Thyroid gland (tissue), 4 donors: ENCODE data around the gene LARGE1. TPM values are rescaled to one million over a fixed set of nuclear protein-coding genes. Genes with fewer than 3 reads are reported as not detected.

Source experiments
- DNase-seq, 2 donors: peaks; one replicate each; pipeline ENCODE4 v3.0.0-alpha.2; 2019
- H3K27ac ChIP-seq, 3 donors: fragments of 200-600 bp; sonication (generic); 1 replicate in 2 of 3; 2 replicates in 1 of 3; pipeline ENCODE4 v1.5.1; 2016 to 2019; ENCODE audit warnings: mild to moderate bottlenecking in 1 of 3, moderate library complexity in 1 of 3
- H3K27me3 ChIP-seq: fragments of 200-600 bp; sonication (generic); one replicate; pipeline ENCODE4 v1.5.1; 2019
- H3K36me3 ChIP-seq, 2 donors: fragments of 200-600 bp; sonication (generic); one replicate each; pipeline ENCODE4 v1.5.1; 2016 to 2019
- H3K4me1 ChIP-seq, 2 donors: fragments of 200-600 bp; sonication (generic); one replicate each; pipeline ENCODE4 v1.5.1; 2017 to 2019
- H3K4me3 ChIP-seq, 3 donors: fragments of 200-600 bp; sonication (generic); replicated peaks in 1 of 3; 1 replicate in 2 of 3; 2 replicates in 1 of 3; pipeline ENCODE4 v1.5.1; 2016; ENCODE audit warnings: mild to moderate bottlenecking in 1 of 3
- H3K9me3 ChIP-seq: fragments of 200-600 bp; sonication (generic); one replicate; pipeline ENCODE4 v1.5.1; 2017
- POLR2A ChIP-seq, 2 donors: fragments of 450-650 bp; IDR thresholded peaks; one replicate each; pipeline ENCODE4 v1.6.1; 2017; ENCODE audit warnings: antibody characterized with exemption in 2 of 2, mild to moderate bottlenecking in 2 of 2, moderate library complexity in 1 of 2
- WGBS, 2 donors: methylation state at CpG; one replicate each; pipeline ENCODE4 v1.1.5; 2017; 5-methylcytosine and 5-hydroxymethylcytosine counted together
- intact Hi-C: fragments of 100-400 bp; cut with DNase I; formaldehyde crosslinking; loops from one replicate; pipeline ENCODE4 v1.15.1; 2023
- total RNA-seq, 4 donors: library from RNA; depleted of rRNA; stranded (reverse); fragments of >200 nt; gene quantifications; one replicate each; pipeline ENCODE4 v1.2.3, GENCODE V29; 2016
- TF ChIP-seq, protein P1 (sequence below), 6 experiments: fragments of 200-600 bp in 3 of 6; fragments of 450-650 bp in 3 of 6; sonication (generic) in 3 of 6; IDR thresholded peaks; one replicate each; pipeline ENCODE4 v1.5.1; 2016 to 2019; ENCODE audit warnings: antibody characterized with exemption in 6 of 6, mild to moderate bottlenecking in 2 of 6, inconsistent platforms in 1 of 6, moderate library complexity in 1 of 6

The LARGE1 gene
- total RNA-seq, 4 donors from 2014 or later, result 13.6 to 16.3 (median 15.1) TPM

DNA sequence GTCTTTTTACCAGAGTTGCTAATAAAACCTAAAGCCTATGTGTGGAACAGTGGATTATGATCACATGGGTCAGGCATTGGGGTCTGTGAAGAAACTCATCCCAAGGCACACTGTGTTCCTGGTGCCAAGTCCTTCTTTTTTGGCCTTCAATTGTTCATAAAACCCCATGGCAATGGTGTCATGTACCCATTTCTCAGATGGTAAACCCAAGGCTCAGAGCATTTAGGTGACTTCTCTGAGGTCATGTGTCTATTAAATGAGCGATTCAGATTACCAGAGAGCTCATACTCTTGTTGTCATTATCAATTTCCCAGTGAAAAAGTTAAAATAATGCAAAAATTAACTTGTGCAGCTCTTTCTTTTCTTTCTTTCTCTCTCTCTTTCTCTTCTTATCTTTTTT, 589.3 kb downstream of the LARGE1 start:
- Histone ChIP-seq H3K4me3 (no peak overlapping the region), H3K4me1 (no peaks in the 10 kb centered on the region), H3K27ac (no peak overlapping the region), H3K36me3 (no peaks in the 10 kb centered on the region), H3K27me3 (no peaks in the 10 kb centered on the region), H3K9me3 (no peaks in the 10 kb centered on the region)
- intact Hi-C loops, result no loop called here
- no peak for DNase-seq
- WGBS, 2 donors, result 93 to 100% methylated on average over 1 of the region's 1 CpG
- TF ChIP-seq, protein P1, sequence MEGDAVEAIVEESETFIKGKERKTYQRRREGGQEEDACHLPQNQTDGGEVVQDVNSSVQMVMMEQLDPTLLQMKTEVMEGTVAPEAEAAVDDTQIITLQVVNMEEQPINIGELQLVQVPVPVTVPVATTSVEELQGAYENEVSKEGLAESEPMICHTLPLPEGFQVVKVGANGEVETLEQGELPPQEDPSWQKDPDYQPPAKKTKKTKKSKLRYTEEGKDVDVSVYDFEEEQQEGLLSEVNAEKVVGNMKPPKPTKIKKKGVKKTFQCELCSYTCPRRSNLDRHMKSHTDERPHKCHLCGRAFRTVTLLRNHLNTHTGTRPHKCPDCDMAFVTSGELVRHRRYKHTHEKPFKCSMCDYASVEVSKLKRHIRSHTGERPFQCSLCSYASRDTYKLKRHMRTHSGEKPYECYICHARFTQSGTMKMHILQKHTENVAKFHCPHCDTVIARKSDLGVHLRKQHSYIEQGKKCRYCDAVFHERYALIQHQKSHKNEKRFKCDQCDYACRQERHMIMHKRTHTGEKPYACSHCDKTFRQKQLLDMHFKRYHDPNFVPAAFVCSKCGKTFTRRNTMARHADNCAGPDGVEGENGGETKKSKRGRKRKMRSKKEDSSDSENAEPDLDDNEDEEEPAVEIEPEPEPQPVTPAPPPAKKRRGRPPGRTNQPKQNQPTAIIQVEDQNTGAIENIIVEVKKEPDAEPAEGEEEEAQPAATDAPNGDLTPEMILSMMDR (IDR thresholded peaks at IDR 0.05), result no peak
- TF ChIP-seq POLR2A (IDR thresholded peaks at IDR 0.05), result no peak

DNA sequence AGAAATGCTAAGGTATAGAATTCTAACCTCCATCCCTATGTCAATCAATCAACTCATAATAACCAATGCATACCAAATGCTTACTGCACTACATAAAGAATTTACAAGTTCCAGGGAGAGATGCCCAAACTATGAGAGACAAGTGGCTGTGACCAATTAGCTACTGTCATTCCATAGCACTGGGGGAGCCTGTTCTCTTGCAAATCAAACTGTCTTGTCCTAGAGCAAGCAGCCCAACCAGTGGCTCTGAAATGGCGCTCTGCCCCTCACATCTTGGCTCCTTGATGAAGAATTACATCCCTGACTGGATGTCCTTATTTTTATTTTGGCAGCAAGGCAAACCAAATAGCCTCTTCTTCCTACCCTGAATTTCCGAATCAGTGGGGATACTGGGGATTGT, 589.7 kb downstream of the LARGE1 start:
- Histone ChIP-seq H3K4me1 (no peaks in the 10 kb centered on the region), H3K27me3 (no peaks in the 10 kb centered on the region), H3K4me3 (no peak overlapping the region), H3K36me3 (no peaks in the 10 kb centered on the region), H3K9me3 (no peaks in the 10 kb centered on the region), H3K27ac (no peak overlapping the region)
- 93 to 95% methylated on average over 2 of the region's 2 CpGs for whole genome bisulfite sequencing, 2 donors
- no peak for DNase-seq
- TF ChIP-seq, protein P1 (IDR thresholded peaks at IDR 0.05), result no peak
- TF ChIP-seq POLR2A (IDR thresholded peaks at IDR 0.05), result no peak
- intact Hi-C loops, result no loop called here

DNA sequence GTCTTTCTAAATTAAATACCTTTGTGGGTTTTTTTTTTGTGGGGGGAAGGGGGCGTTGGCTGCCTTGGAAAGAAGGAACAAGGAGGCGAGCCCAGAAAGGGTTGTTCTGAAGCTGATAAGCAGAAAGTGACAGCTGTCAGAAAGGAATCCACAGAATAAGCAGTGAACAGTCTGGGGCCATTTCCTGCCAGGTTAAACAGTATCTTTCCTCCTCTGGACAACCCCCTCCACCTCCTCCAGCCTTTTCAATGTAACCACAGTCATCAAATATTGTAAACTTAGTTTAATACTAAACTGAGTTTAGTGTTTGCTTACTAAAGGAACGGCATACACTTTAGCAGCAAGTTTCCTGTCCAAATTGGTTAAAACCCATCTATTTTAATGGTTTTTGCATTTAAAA, 590.9 kb downstream of the LARGE1 start:
- H3K9me3 ChIP-seq, result no peaks in the 10 kb centered on the region
- H3K4me3 ChIP-seq, result no peak overlapping the region
- no peaks in the 10 kb centered on the region for H3K4me1 ChIP-seq
- 87 to 91% methylated on average over 3 of the region's 3 CpGs for WGBS, 2 donors
- no peak for DNase-seq
- no peaks in the 10 kb centered on the region for H3K36me3 ChIP-seq
- no peak overlapping the region for H3K27ac ChIP-seq
- intact Hi-C loops, result no loop called here
- no peak for TF ChIP-seq POLR2A (IDR thresholded peaks at IDR 0.05)
- TF ChIP-seq, protein P1 (IDR thresholded peaks at IDR 0.05), result no peak
- no peaks in the 10 kb centered on the region for H3K27me3 ChIP-seq

DNA sequence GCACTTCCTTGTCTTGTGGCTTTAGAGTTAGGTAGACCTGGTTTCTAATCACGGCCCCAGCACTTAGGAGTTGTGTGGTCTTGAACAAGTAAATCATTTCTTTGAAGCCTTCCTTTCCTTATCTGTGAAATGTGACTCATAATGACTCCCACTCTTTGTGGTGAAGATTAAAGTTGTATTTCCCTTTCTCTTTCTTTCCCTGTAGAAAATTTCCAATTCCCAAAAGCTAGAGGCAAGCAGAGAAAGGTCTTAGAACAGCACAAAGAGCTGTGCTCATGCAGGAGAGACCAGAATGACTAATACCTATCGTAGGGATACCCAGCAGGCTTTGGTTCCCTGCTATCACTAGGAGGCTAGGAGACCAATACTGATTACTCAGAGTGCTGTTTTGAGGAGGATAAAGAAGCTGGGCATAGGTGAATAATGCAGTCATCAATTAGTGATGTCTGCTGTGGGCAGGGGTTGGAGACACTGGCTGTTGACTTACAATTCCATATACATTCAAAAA, 591.4 kb downstream of the LARGE1 start:
- intact Hi-C loops, result no loop called here
- no peak overlapping the region for H3K27ac ChIP-seq
- H3K4me1 ChIP-seq, result no peaks in the 10 kb centered on the region
- no peaks in the 10 kb centered on the region for H3K9me3 ChIP-seq
- no peak for TF ChIP-seq POLR2A (IDR thresholded peaks at IDR 0.05)
- TF ChIP-seq, protein P1 (IDR thresholded peaks at IDR 0.05), result no peak
- no peak for DNase-seq
- no peak overlapping the region for H3K4me3 ChIP-seq
- no peaks in the 10 kb centered on the region for H3K27me3 ChIP-seq
- 82 to 94% methylated on average over 2 of the region's 2 CpGs for WGBS, 2 donors
- no peaks in the 10 kb centered on the region for H3K36me3 ChIP-seq

DNA sequence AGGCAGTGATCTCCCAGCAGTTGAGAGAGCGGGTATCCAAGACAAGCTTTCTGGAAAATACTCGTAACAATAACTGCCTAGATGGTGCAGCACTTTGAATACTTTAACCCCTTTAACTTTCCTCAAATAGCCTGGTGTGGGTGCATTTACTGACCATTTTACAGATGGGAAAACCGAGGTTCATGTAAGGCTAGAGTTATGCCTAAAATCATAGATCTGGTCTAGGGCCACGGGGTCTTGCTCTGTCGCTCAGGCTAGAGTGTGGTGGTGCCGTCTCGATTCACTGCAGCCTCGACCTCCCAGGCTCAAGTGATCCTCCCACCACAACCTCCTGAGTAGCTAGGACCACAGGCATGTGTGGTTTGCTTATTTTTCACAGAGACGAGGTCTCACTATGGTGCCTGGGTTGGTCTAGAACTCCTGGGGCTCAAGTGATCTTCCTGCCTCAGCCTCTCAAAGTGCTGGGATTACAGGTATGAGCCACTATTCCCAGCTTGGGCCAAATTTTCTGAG, 592.9 kb downstream of the LARGE1 start:
- 88 to 90% methylated on average over 9 of the region's 9 CpGs for WGBS, 2 donors
- no peaks in the 10 kb centered on the region for H3K4me1 ChIP-seq
- H3K27ac ChIP-seq, result no peak overlapping the region
- no peaks in the 10 kb centered on the region for H3K9me3 ChIP-seq
- no peak for DNase-seq
- intact Hi-C loops, result no loop called here
- no peak for TF ChIP-seq POLR2A (IDR thresholded peaks at IDR 0.05)
- TF ChIP-seq, protein P1 (IDR thresholded peaks at IDR 0.05), result no peak
- no peaks in the 10 kb centered on the region for H3K36me3 ChIP-seq
- no peak overlapping the region for H3K4me3 ChIP-seq
- no peaks in the 10 kb centered on the region for H3K27me3 ChIP-seq
